Renal cortex interstitium (tissue), 11 donors: ENCODE measurements around the gene POLDIP3. TPM values are rescaled to one million over a fixed set of nuclear protein-coding genes. Genes with fewer than 3 reads are reported as not detected.
"Not testable (repeated sequence)": the region's sequence is repeated elsewhere in the genome, so short reads cannot be mapped to it uniquely, and the experiment has no call there.

Source experiments
- DNase-seq, 11 donors: peaks; one replicate each; pipeline ENCODE4 v3.0.0-alpha.2; 2013; ENCODE audit warnings: low read depth in 9 of 11, low spot score in 4 of 11; ENCODE audit errors: extremely low read depth in 1 of 11
- polyA plus RNA-seq, 3 donors: library from polyadenylated mRNA; unstranded; fragments of 120-200 nt; gene quantifications; one replicate each; pipeline ENCODE4 v1.2.1, GENCODE V29; 2013; ENCODE audit not compliant: insufficient read length in 3 of 3

POLDIP3 gene
- polyA plus RNA-seq, 3 donors: 101 to 118 (median 115) TPM

DNA sequence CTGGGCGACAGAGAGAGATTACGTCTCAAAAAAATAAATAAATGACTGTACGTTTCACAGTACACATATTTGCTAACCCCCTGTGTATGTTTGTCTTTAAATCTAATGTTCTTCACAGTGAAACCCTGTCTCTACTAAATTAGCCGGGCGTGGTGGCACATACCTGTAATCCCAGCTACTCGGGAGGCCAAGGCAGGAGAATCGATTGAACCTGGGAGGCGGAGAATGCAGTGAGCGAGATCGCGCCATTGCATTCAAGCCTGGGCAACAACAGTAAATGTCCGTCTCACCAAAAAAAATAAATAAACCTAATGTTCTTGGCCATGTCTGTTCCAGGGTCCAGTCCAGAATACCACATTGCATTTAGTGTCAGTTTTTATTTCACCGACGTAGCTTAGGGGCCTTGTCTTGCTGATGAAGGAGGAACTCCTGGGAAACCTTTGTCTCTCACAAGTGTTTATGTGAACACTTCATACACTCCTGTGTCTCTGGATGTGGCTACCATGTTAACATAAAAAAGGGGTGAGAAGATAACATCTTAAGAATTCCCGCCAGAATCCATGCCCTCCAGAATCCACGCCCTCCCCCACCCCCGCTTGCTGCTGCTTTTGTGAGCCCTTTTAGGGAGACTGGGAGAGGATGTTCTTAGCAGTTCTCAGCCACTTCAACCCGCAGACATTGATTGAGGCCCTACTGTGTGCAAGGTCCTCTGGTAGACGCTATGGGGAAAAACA, 65.9 kb downstream of the POLDIP3 start:
- DNase-seq: no peak

DNA sequence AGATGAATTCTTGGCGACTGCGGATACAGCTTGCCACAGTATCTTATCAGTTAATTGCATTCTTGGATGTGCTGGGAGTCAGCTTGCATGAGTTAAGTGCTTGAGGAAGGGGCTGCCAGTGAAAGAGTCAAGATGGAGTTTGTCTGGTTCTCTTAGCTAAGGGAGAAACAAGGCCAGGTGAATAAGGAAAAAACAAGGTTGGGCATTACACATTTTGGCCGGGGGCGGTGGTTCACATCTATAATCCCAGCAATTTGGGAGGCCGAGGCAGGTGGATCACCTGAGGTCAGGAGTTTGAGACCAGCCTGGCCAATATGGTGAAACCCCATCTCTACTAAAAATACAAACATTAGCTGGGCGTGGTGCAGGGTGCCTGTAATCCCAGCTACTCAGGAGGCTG, 66.6 kb downstream of the POLDIP3 start:
- DNase-seq: not testable (repeated sequence)

DNA sequence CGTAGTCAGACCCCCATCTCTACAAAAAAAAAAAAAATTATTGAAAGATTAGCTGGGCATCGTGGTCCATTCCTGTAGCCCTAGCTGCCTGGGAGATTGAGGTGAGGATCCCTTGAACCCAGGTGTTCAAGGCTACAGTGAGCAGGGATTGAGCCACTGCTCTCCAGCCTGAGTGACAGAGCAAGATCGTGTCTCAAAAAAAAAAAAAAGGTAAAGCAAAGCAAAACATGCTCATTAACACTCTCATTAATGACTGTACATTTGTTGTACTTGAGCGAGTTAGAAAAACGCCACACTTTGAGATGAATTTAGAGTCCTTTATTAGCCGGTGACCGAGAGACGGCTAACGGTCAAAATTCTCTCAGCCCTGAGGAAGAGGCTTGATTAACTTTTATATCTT, 67.1 kb downstream of the POLDIP3 start:
- DNase-seq: no peak

DNA sequence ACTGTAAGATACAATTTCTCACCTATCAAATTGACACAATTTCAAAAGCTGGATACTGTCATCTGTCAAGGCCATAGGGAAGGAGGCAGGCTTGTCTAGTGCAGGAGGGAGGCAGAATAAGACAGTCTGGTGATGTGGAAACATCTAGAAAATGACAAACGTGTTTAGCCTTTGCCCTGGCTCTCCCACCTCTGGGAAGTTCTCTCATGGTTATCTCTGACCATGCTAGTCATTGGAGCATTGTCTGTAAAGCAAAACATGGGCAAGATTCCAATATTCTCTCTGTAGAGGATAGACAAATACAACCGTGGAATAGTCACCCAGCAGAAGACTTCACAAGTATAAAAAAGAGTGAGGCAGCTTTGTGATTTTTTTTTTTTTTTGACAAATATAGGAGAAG, 70.0 kb downstream of the POLDIP3 start:
- no peak for DNase-seq

DNA sequence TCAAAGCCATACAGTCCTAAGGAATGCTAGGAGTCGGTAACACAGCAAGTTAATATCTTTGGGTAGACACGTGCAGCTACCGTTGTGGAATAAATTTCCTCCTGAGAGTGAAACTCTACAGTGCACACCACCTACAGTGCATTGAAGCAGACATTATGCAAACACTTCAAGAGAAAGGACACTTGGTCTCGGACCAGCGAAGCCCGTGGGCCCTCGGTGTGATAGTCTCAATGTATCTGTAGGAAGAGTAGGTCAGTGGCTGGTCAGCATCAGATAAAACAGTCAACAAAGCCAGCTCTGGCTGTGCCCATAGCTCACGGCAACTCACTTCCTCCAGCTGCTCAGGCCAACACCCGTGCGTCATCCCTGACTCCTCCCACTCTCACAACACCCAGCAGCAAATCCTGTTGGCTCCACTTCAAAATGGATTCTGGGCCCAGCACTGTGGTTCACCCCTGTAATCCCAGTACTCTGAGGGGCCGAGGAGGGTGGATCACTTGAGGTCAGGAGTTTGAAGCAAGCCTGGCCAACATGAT, 75.4 kb downstream of the POLDIP3 start:
- DNase-seq: not testable (repeated sequence)

DNA sequence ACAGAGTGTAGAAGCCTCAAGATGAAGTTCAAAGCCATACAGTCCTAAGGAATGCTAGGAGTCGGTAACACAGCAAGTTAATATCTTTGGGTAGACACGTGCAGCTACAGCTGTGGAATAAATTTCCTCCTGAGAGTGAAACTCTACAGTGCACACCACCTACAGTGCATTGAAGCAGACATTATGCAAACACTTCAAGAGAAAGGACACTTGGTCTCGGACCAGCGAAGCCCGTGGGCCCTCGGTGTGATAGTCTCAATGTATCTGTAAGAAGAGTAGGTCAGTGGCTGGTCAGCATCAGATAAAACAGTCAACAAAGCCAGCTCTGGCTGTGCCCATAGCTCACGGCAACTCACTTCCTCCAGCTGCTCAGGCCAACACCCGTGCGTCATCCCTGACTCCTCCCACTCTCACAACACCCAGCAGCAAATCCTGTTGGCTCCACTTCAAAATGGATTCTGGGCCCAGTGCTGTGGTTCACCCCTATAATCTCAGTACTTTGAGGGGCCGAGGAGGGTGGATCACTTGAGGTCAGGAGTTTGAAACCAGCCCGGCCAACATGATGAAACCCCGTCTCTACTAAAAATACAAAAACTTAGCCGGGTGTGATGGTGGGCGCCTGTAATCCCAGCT, 77.4 kb downstream of the POLDIP3 start:
- DNase-seq: not testable (repeated sequence)

DNA sequence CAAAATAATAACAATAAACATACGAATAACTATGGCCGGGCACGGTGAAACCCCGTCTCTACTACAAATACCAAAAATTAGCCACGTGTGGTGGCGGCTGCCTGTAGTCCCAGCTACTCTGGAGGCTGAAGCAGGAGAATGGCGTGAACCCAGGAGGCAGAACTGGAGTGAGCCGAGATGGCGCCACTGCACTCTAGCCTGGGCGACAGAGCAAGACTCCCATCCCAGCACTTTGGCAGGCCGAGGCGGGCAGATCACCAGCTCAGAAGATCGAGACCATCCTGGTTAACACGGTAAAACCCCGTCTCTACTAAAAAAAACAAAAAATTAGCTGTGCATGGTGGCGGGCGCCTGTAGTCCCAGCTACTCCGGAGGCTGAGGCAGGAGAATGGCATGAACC, 78.0 kb downstream of the POLDIP3 start:
- DNase-seq: not testable (repeated sequence)

DNA sequence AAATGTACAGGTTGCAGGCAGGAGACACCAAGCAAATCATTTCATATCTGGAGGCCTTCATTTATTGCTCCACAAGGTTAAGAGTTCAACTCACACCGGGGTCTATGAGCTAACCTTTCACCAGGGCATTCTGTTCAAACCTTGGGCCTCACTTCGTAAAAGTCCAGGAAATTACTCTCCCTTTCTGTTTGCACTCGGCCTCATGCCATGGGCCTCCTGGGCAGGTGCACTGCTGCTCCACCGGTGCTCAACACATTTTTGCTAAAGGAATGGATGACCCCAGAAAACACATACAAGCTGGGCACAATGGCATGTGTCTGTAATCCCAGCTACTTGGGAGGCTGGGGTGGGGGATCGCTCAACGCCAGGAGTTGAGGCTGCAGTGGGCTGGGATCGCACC, 78.5 kb downstream of the POLDIP3 start:
- no peak for DNase-seq

DNA sequence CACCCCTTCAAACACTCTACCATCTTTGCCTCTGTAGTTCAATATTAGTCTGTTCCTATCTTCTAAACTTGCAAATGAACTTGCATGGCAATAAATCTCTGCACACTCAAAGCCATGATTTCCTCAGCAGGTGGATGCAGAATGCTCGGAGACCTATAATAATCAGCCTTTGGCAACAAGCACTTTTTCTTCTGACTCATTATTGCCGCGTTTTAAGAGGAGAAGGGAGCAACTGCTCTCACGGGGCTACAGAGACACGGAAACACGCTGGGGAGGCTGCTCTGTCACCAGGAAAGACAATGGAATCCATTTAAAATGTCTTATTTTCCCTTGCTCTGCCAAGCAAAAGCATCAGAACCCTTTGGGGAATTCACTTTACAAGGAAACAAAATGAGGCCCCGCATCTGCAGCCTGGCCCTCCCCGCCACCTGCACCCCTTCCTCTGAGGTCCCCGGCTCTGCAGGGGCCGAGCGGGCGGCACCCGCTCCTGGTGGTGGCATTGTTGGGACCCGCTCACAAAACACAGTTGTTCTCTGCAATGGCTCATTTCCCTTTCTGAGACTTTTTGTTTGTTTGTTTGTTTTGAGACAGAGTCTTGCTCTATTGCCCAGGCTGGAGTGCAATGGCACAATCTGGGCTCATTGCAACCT, 79.5 kb downstream of the POLDIP3 start:
- DNase-seq: not testable (repeated sequence)

Other genes with a start within 250 kb of the POLDIP3 start
- gene NFAM1, start 182.5 kb downstream of the POLDIP3 start, polyA plus RNA-seq: 1 to 10 TPM in 2 of 3 donors, under 1 TPM in 1; 0.65 to 1.6 (median 1.1) TPM
- 10 to 100 TPM; 28.0 to 31.4 (median 29.3) TPM for gene RRP7A, start 95.1 kb downstream of the POLDIP3 start, polyA plus RNA-seq
- 1 to 10 TPM; 6.0 to 9.8 (median 6.6) TPM for gene SERHL2, start 60.9 kb downstream of the POLDIP3 start, polyA plus RNA-seq
- under 1 TPM in 1 of 3 donors, not detected in 2; 0.34 TPM for gene ATP5MGL, start 25.7 kb upstream of the POLDIP3 start, polyA plus RNA-seq
- gene CYB5R3, start 34.5 kb upstream of the POLDIP3 start, polyA plus RNA-seq: 100 to 1,000 TPM; 138 to 162 (median 144) TPM
- gene A4GALT, start 106.0 kb upstream of the POLDIP3 start, polyA plus RNA-seq: 10 to 100 TPM; 15.2 to 22.2 (median 20.1) TPM
- 10 to 100 TPM; 49.1 to 51.9 (median 49.4) TPM for gene ARFGAP3, start 242.4 kb upstream of the POLDIP3 start, polyA plus RNA-seq